ENCODE data around the gene ZFAND2A.

The ZFAND2A gene

GRCh38 chr7:1106063-1106792, 53.8 kb downstream of the ZFAND2A start:
- Histone ChIP-seq H3K27ac (no peak overlapping the region), H3K9me3 (ENCODE audit: severe bottlenecking) (no peaks in the 10 kb centered on the region), H3K27me3 (ENCODE audit: insufficient read depth, low read depth, severe bottlenecking) (no peaks in the 10 kb centered on the region), H3K36me3 (no peaks in the 10 kb centered on the region), H3K4me3 (ENCODE audit: low read depth, low read length) (no peak overlapping the region)
- DNase-seq: no peak
- TF ChIP-seq CTCF (IDR thresholded peaks at IDR 0.05; ENCODE audit: low read depth, low read length): no peak

- Histone ChIP-seq H3K4me3 (ENCODE audit: low read depth, low read length) (no peak overlapping the region), H3K27me3 (ENCODE audit: insufficient read depth, low read depth, severe bottlenecking) (no peaks in the 10 kb centered on the region), H3K36me3 (no peaks in the 10 kb centered on the region; the same call in 1 of the 2 replicates), H3K27ac (no peak overlapping the region), H3K9me3 (ENCODE audit: severe bottlenecking) (no peaks in the 10 kb centered on the region)
- DNase-seq: no peak
- no peak for TF ChIP-seq CTCF (IDR thresholded peaks at IDR 0.05; ENCODE audit: low read depth, low read length)
Observed at GRCh38 chr7:1105189-1105588, 54.8 kb downstream of the ZFAND2A start.

GRCh38 chr7:1104516-1105179, 55.3 kb downstream of the ZFAND2A start:
- Histone ChIP-seq H3K9me3 (ENCODE audit: severe bottlenecking) (no peaks in the 10 kb centered on the region), H3K27me3 (ENCODE audit: insufficient read depth, low read depth, severe bottlenecking) (no peaks in the 10 kb centered on the region), H3K4me3 (ENCODE audit: low read depth, low read length) (no peak overlapping the region), H3K36me3 (no peaks in the 10 kb centered on the region; the same call in 1 of the 2 replicates), H3K27ac (no peak overlapping the region)
- no peak for TF ChIP-seq CTCF (IDR thresholded peaks at IDR 0.05; ENCODE audit: low read depth, low read length)
- no peak for DNase-seq

GRCh38 chr7:1103789-1104515, 56.0 kb downstream of the ZFAND2A start:
- TF ChIP-seq CTCF (IDR thresholded peaks at IDR 0.05; ENCODE audit: low read depth, low read length): no peak
- Histone ChIP-seq H3K9me3 (ENCODE audit: severe bottlenecking) (no peaks in the 10 kb centered on the region), H3K27me3 (ENCODE audit: insufficient read depth, low read depth, severe bottlenecking) (no peaks in the 10 kb centered on the region), H3K36me3 (no peaks in the 10 kb centered on the region; the same call in 1 of the 2 replicates), H3K27ac (no peak overlapping the region), H3K4me3 (ENCODE audit: low read depth, low read length) (no peak overlapping the region)
- no peak for DNase-seq

- no peak overlapping the region for H3K27ac ChIP-seq
- DNase-seq: no peak
Observed at GRCh38 chr7:1103009-1103788, 56.8 kb downstream of the ZFAND2A start.

More at GRCh38 chr7:1103009-1103788, 56.8 kb downstream of the ZFAND2A start:
- Histone ChIP-seq H3K27me3 (ENCODE audit: insufficient read depth, low read depth, severe bottlenecking) (no peaks in the 10 kb centered on the region), H3K36me3 (peaks cover under 1% of the 10 kb centered on the region; the same call in 1 of the 2 replicates), H3K9me3 (ENCODE audit: severe bottlenecking) (no peaks in the 10 kb centered on the region), H3K4me3 (ENCODE audit: low read depth, low read length) (no peak overlapping the region)
- TF ChIP-seq CTCF (IDR thresholded peaks at IDR 0.05; ENCODE audit: low read depth, low read length): no peak

Measured in WERI-Rb-1 (cell line).